H9 (cell line): Measurements from ENCODE around the gene HSPA8. TPM values are rescaled to one million over a fixed set of nuclear protein-coding genes. Genes with fewer than 3 reads are reported as not detected.

Source experiments
- DNase-seq: peaks from one replicate; pipeline ENCODE4 v3.0.0-alpha.2; 2017
- H2AFZ ChIP-seq: one replicate; pipeline ENCODE4 v1.6.1; 2013; ENCODE audit warnings: mild to moderate bottlenecking, low read length, control low read depth, moderate library complexity
- H2AK5ac ChIP-seq: 2 replicates; pipeline ENCODE4 v1.6.1; 2013; ENCODE audit warnings: low read length, control low read depth, mixed read lengths; ENCODE audit not compliant: insufficient read length
- H2BK120ac ChIP-seq: one replicate; pipeline ENCODE4 v1.6.1; 2013; ENCODE audit warnings: low read depth, mild to moderate bottlenecking, low read length, control low read depth, inconsistent platforms; ENCODE audit not compliant: poor library complexity, severe bottlenecking
- H2BK12ac ChIP-seq: 2 replicates; pipeline ENCODE4 v1.6.1; 2013; ENCODE audit warnings: low read length, control low read depth, mixed read lengths, low read depth; ENCODE audit not compliant: insufficient read length
- H2BK15ac ChIP-seq: 2 replicates; pipeline ENCODE4 v1.6.1; 2013; ENCODE audit warnings: low read depth, low read length, control low read depth
- H2BK20ac ChIP-seq: one replicate; pipeline ENCODE4 v1.6.1; 2013; ENCODE audit warnings: low read depth, mild to moderate bottlenecking, low read length, control low read depth, inconsistent platforms; ENCODE audit not compliant: poor library complexity, severe bottlenecking
- H2BK5ac ChIP-seq: 2 replicates; pipeline ENCODE4 v1.6.1; 2013; ENCODE audit warnings: low read length, control low read depth, mixed read lengths; ENCODE audit not compliant: insufficient read length
- H3K14ac ChIP-seq: 2 replicates; pipeline ENCODE4 v1.6.1; 2013; ENCODE audit warnings: low read length, control low read depth; ENCODE audit not compliant: insufficient read depth
- H3K18ac ChIP-seq: 2 replicates; pipeline ENCODE4 v1.6.1; 2013; ENCODE audit warnings: low read depth, mild to moderate bottlenecking, mixed read lengths, low read length, control low read depth; ENCODE audit not compliant: insufficient read length
- H3K23ac ChIP-seq: 2 replicates; pipeline ENCODE4 v1.6.1; 2013; ENCODE audit warnings: low read length, control low read depth, mixed read lengths, low read depth; ENCODE audit not compliant: insufficient read length
- H3K23me2 ChIP-seq: 2 replicates; pipeline ENCODE4 v1.6.1; 2013; ENCODE audit warnings: low read depth, mild to moderate bottlenecking, mixed read lengths, low read length, control low read depth; ENCODE audit not compliant: insufficient read length, poor library complexity, severe bottlenecking
- H3K27ac ChIP-seq: 2 replicates; pipeline ENCODE4 v1.5.1; 2013; ENCODE audit warnings: low read length, control low read depth, mixed read lengths, low read depth; ENCODE audit not compliant: insufficient read length
- H3K27me3 ChIP-seq: 2 replicates; pipeline ENCODE4 v1.6.1; 2013; ENCODE audit warnings: low read length, control low read depth, inconsistent platforms; ENCODE audit not compliant: insufficient read depth
- H3K4ac ChIP-seq: 2 replicates; pipeline ENCODE4 v1.6.1; 2013; ENCODE audit warnings: low read depth, mild to moderate bottlenecking, control low read depth, inconsistent platforms, low read length, moderate library complexity
- H3K4me1 ChIP-seq: 2 replicates; pipeline ENCODE4 v1.6.1; 2013; ENCODE audit warnings: low read length, control low read depth, inconsistent platforms; ENCODE audit not compliant: insufficient read depth
- H3K4me2 ChIP-seq: 2 replicates; pipeline ENCODE4 v1.6.1; 2013; ENCODE audit warnings: low read length, control low read depth, mixed read lengths; ENCODE audit not compliant: insufficient read length, insufficient read depth
- H3K56ac ChIP-seq: 2 replicates; pipeline ENCODE4 v1.6.1; 2013; ENCODE audit warnings: low read depth, mild to moderate bottlenecking, mixed read lengths, low read length, control low read depth; ENCODE audit not compliant: insufficient read length
- H3K79me1 ChIP-seq: 2 replicates; pipeline ENCODE4 v1.6.1; 2013; ENCODE audit warnings: low read depth, mild to moderate bottlenecking, moderate library complexity, low read length, control low read depth, inconsistent platforms; ENCODE audit not compliant: insufficient read depth, poor library complexity, severe bottlenecking
- H3K79me2 ChIP-seq: 2 replicates; pipeline ENCODE4 v1.6.1; 2013; ENCODE audit warnings: low read length, control low read depth, inconsistent platforms; ENCODE audit not compliant: insufficient read depth
- H3K9ac ChIP-seq: 2 replicates; pipeline ENCODE4 v1.6.1; 2013; ENCODE audit warnings: low read length, control low read depth, mixed read lengths; ENCODE audit not compliant: insufficient read length; ENCODE audit errors: extremely low read depth
- H3K9me3 ChIP-seq: one replicate; pipeline ENCODE4 v1.6.1; 2013; ENCODE audit warnings: low read depth, low read length, inconsistent platforms; ENCODE audit not compliant: control insufficient read depth
- H3T11ph ChIP-seq: one replicate; pipeline ENCODE4 v1.6.1; 2013; ENCODE audit warnings: mild to moderate bottlenecking, low read length, control low read depth, inconsistent platforms
- H4K20me1 ChIP-seq: one replicate; pipeline ENCODE4 v1.6.1; 2013; ENCODE audit not compliant: control insufficient read depth, insufficient read length, insufficient read depth
- H4K5ac ChIP-seq: 2 replicates; pipeline ENCODE4 v1.6.1; 2013; ENCODE audit warnings: low read depth, mild to moderate bottlenecking, mixed read lengths, low read length, control low read depth; ENCODE audit not compliant: insufficient read length
- H4K8ac ChIP-seq: replicated peaks from 2 replicates; pipeline ENCODE4 v1.6.1; 2013; ENCODE audit warnings: low read length, control low read depth, mixed read lengths, low read depth; ENCODE audit not compliant: insufficient read length
- H4K91ac ChIP-seq: 2 replicates; pipeline ENCODE4 v1.6.1; 2013; ENCODE audit warnings: low read depth, mild to moderate bottlenecking, moderate library complexity, mixed read lengths, low read length, control low read depth; ENCODE audit not compliant: insufficient read length
- H3K27ac Mint-ChIP-seq, 3 experiments: 2 replicates in 2 of 3; 3 replicates in 1 of 3; pipeline ENCODE4 v1.8.0; 2020 to 2021; ENCODE audit warnings: mixed read lengths in 3 of 3, mild to moderate bottlenecking in 1 of 3, moderate library complexity in 1 of 3
- H3K27me3 Mint-ChIP-seq: 2 replicates; pipeline ENCODE4 v1.8.0; 2021; ENCODE audit warnings: low read depth, mild to moderate bottlenecking, moderate library complexity, mixed read lengths
- H3K36me3 Mint-ChIP-seq, 3 experiments: 2 replicates in 2 of 3; 3 replicates in 1 of 3; pipeline ENCODE4 v1.8.0; 2020 to 2021; ENCODE audit warnings: low read depth in 3 of 3, mixed read lengths in 3 of 3; ENCODE audit not compliant: insufficient read depth in 1 of 3
- H3K4me1 Mint-ChIP-seq, 2 experiments: 2 replicates each; pipeline ENCODE4 v1.8.0; 2020; ENCODE audit warnings: mixed read lengths in 2 of 2
- H3K4me3 Mint-ChIP-seq, 2 experiments: 2 replicates in 1 of 2; 3 replicates in 1 of 2; pipeline ENCODE4 v1.8.0; 2020 to 2021; ENCODE audit warnings: mild to moderate bottlenecking in 2 of 2, mixed read lengths in 2 of 2, moderate library complexity in 1 of 2
- H3K9me3 Mint-ChIP-seq, 2 experiments: 2 replicates in 1 of 2; 3 replicates in 1 of 2; pipeline ENCODE4 v1.8.0; 2020; ENCODE audit warnings: mild to moderate bottlenecking in 2 of 2, mixed read lengths in 2 of 2, moderate library complexity in 1 of 2
- WGBS: extraction: QIAGEN DNeasy Blood & Tissue Kit; methylation state at CpG from one replicate; pipeline ENCODE4 v1.1.7; 2013; ENCODE audit warnings: missing lambda C conversion rate, low lambda C conversion rate, mixed read lengths; ENCODE audit not compliant: insufficient read length; ENCODE audit errors: extremely low coverage; 5-methylcytosine and 5-hydroxymethylcytosine counted together
- total RNA-seq: library from RNA; stranded (reverse); gene quantifications from 2 replicates; pipeline ENCODE4 v1.2.1, GENCODE V29; 2021
- TF ChIP-seq, protein P1 (sequence below): fragments of 200-600 bp; sonication (generic); conservative IDR thresholded peaks from 3 replicates; pipeline ENCODE4 v1.8.0; 2021; ENCODE audit warnings: antibody characterized with exemption, mild to moderate bottlenecking

Gene HSPA8
- total RNA-seq, 1 experiment from 2014 or later: 2,160 TPM

DNA sequence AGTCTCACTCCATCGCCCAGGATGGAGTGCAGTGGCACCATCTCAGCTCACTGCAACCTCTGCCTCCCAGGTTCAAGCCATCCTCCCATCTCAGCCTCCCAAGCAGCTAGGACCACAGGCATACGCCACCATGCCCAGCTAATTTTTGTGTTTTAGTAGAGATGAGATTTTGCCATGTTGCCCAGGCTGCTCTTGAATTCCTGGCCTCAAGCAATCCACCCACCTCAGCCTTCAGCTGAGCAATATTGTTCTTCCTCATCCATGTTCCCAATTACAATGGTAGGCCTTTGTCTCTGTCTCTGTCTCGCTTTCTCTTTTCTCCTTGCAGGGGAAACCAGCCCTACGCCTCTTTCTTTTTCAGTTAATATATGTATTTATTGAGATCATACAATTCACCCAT, 10.3 kb downstream of the HSPA8 start:
- Histone ChIP-seq H4K5ac (no peak overlapping the region), H3K79me2 (no peaks in the 10 kb centered on the region), H3K9ac (no peak overlapping the region), H2AFZ (no peak overlapping the region), H3K4me1 (no peaks in the 10 kb centered on the region), H2BK5ac (no peak overlapping the region), H3T11ph (no peak overlapping the region), H2BK15ac (no peak overlapping the region), H3K4ac (no peak overlapping the region), H2BK120ac (no peak overlapping the region), H4K8ac (no peak overlapping the region), H3K9me3 (no peaks in the 10 kb centered on the region), H3K23ac (no peak overlapping the region), H4K20me1 (no peaks in the 10 kb centered on the region), H3K27ac (no peak overlapping the region), H2BK20ac (no peak overlapping the region), H3K79me1 (no peaks in the 10 kb centered on the region), H3K4me2 (no peak overlapping the region), H2BK12ac (no peak overlapping the region), H3K27me3 (no peaks in the 10 kb centered on the region), H3K14ac (no peak overlapping the region), H3K18ac (no peak overlapping the region), H2AK5ac (no peak overlapping the region), H4K91ac (no peak overlapping the region), H3K23me2 (no peaks in the 10 kb centered on the region), H3K56ac (no peak overlapping the region)
- H3K36me3 Mint-ChIP-seq: peaks cover 0 to 23% (median 12%) of the 10 kb centered on the region in 3 experiments; a peak in 5 of 7 replicates
- WGBS: no CpG with 5 or more reads among the region's 4 CpGs
- TF ChIP-seq, protein P1, sequence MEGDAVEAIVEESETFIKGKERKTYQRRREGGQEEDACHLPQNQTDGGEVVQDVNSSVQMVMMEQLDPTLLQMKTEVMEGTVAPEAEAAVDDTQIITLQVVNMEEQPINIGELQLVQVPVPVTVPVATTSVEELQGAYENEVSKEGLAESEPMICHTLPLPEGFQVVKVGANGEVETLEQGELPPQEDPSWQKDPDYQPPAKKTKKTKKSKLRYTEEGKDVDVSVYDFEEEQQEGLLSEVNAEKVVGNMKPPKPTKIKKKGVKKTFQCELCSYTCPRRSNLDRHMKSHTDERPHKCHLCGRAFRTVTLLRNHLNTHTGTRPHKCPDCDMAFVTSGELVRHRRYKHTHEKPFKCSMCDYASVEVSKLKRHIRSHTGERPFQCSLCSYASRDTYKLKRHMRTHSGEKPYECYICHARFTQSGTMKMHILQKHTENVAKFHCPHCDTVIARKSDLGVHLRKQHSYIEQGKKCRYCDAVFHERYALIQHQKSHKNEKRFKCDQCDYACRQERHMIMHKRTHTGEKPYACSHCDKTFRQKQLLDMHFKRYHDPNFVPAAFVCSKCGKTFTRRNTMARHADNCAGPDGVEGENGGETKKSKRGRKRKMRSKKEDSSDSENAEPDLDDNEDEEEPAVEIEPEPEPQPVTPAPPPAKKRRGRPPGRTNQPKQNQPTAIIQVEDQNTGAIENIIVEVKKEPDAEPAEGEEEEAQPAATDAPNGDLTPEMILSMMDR: no peak
- H3K9me3 Mint-ChIP-seq: no peaks in the 10 kb centered on the region
- no peak overlapping the region for H3K27ac Mint-ChIP-seq
- no peak for DNase-seq
- H3K4me1 Mint-ChIP-seq: peaks cover 3 to 4% of the 10 kb centered on the region in 2 experiments; a peak in 2 of 4 replicates
- no peaks in the 10 kb centered on the region for H3K27me3 Mint-ChIP-seq
- no peak overlapping the region for H3K4me3 Mint-ChIP-seq
